Cerebellar nuclear complex (tissue), 1 donor: ENCODE data around the gene FGR.

Source experiments
- DNase-seq, 2 experiments: peaks; one replicate each; lab custom pipeline; 2025; lab: John Stamatoyannopoulos, UW

The FGR gene

DNA sequence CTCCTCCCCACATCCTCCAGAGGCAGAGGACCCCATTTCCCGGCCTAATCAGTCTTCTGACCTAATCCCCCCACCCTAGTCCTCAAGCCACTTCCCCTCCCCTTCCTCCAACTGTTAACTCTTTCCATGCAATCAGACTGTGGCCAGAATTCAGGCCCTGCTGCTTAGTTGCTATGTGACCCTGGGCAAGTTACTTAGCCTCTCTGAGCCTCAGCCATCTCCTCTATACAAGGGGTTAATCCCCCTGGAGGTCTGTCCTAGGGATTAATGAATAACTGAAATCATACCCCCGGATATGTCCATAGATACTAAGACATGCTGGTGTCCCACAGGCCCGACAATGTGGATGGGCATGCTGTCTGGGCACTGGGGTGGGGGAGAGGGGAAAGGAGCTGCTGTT lies 49.3 kb downstream of the FGR start:
- no peak for DNase-seq

GRCh38 chr1:27584453-27584852 lies 50.5 kb downstream of the FGR start:
- no peak for DNase-seq

GRCh38 chr1:27583479-27583878 lies 51.5 kb downstream of the FGR start:
- DNase-seq = no peak

DNA sequence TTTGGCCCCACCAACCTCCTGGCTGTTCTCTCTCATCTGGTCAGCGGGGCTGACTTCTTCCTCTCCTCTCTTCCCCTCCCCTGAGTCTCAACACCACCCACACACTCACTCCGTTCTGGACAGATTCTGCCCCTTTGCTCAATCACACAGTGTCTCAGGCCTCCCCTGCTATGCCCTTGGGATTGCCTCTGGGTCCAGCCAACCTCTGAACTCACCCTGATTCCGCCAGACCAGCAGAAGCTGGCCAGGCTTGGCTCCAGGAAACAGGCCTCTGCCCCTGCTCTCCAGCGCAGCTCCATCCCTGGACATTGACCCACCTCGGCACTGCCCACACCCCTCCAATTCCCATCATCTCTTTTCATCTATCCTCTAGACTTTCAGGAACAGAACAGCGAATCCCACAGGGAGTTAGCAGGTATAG lies 53.2 kb downstream of the FGR start:
- DNase-seq = no peak

GRCh38 chr1:27577504-27578188 lies 57.3 kb downstream of the FGR start:
- DNase-seq = no peak

DNA sequence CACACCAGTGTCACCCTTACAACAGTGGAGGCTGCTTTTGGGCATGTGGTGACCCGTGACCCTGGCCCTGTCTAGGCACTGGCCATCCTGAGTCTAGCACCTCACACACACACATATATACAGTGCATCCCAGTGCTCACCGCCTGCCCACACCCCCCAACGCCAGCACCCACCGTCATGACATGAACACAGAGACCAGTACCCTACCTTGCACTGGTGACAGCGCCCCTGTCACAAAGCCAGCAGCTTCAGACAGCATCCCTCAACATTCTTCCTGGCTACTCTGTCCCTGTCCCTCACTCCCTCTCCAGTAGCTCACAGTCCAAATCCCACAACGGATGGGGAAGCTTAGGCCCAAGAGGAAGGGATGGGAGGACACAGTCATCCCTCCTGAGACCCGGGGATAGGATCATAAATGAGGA lies 58.2 kb downstream of the FGR start:
- no peak for DNase-seq

DNA sequence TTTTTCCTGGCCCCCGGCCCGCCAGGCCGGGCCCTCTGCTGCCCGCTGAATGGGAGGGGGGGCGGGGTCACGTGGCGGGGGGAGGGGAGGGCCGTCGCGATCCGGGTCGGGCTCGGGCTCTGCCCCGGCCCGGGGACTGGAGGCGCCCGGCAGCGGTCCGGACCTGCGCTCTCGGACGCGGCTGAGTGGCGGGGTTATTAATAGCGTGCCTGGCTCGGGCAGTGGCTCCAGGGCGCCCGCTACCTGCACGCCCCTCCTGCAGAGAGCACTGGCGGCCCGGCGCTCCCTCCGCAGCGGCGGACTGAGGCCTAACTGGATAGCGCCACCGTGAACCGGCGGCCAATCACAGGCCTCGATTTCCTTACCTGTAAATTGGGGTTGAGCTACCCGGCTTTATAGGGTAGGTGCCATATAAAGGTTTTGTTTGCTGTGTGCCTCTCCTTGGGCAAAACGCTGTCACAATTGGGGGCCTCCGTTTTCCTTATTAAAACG lies 59.1 kb downstream of the FGR start:
- peak in 1 of 2 experiments; percentile 38 for DNase-seq

DNA sequence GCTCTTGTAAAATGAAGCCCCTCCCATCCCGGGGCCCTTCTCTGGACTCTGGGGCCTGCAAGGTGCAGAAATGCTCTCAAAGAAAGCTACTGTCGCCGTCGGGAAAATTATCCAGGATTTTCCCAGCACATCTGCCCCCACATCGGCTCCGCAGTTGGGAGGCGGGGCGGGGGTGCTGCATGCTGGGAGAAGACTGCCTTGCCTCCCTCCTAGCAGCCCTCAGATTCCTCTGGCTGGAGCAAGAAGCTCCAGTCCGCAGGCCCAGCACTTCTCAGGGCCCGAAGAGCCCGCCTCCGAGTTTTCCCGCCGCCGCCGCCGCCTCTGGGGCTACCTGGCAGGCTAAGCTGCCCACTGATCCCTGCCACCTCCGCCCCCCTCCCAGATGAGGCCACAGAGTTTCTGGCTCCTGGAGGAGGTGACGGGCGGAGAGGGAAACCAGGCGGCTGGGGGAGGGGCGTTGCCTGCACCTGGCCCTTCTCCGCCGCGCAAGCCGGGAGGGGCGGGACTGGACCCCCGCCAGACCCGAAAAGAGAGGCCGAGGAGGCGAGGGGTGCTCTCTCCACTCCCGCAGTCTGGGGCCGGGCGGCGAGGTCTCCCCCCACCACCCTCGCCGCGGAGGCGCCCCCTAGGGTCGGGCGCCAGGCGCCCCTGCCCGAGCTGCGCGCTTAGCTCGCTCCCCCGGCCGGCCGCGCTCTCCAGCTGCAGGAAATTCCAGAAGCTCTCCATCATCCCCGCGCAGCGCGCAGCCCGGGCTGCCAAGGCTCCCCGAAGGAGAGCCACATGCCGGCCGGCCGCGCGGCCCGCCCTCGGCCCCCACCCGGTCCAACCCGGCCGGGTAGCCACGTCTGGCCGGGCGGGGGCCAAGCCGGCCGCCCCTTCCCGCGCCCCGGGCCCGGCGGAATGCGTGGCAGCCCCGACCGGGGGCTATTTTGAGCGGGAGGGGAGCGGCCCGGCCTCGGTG lies 59.8 kb downstream of the FGR start:
- no peak for DNase-seq

DNA sequence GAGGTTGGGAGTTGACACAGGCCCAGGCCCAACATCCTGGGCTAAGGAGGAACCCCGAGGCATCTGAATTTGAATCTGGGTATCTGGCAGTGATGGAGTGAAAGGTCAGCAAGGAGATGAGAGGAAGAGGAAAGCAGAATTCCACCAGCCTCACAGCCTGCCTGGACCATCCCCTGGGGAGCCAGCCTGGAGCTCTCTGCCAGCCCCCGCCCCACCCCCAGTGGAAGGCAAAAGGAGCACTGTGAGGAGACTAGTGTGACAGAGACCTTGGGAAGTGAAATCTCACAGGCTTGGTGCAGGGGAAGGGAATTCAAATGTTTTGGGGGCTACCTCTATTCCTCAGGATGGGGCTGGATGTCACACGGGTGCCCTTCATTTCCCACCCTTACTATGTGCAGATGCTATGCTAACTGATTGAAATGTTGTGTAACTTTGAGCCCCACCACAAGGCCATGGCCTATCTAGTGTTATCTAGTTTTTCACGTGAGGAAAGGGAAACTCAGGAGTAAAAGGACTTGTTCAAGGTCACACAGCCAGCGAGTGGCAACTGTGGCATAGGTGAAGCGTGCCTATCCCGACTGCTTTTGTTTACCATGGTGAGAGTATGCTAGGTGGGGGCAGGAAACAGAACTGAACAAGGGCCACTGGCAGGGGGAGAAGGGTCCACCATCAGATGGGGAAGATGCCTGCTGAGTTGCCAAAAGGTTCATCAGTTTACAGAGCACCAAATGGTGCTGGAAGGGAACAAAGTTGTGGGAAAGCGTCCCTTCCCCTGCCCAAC lies 60.8 kb downstream of the FGR start:
- no peak for DNase-seq

- DNase-seq = no peak
These were observed 62.1 kb downstream of the FGR start for GRCh38 chr1:27572679-27573426.

DNA sequence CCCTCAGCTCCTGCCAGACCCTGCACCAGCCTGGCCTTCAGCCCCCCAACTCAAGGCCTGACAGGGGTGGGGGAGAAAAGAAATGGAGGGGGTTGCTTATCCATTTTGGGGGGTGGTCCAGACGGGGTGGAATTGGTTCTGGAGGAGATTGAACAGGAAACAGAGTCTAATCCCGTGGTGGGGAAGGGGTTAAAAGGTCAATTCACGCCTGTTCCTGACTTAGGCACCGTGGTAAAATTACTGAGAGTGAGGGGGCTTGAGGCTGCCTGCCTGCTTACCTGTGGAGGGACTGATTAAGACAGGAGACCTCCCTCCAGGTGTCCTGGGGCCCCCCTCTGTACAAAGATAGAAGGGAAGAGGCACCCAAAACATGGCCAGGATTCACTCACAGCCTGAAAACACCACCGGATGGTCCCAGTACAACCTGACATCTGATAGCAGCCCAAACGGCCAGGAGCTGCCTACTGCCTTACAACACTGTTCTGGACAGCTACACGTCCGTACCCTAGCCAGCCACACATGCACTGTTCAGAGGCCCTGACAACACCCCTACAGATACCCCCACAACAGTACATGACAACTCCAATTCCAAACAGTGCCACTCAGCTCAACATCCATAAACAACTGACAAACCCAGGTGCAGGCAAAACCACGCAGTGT lies 62.8 kb downstream of the FGR start:
- no peak for DNase-seq

GRCh38 chr1:27571439-27572018 lies 63.5 kb downstream of the FGR start:
- DNase-seq = no peak

GRCh38 chr1:27570784-27571183 lies 64.2 kb downstream of the FGR start:
- DNase-seq = no peak

DNA sequence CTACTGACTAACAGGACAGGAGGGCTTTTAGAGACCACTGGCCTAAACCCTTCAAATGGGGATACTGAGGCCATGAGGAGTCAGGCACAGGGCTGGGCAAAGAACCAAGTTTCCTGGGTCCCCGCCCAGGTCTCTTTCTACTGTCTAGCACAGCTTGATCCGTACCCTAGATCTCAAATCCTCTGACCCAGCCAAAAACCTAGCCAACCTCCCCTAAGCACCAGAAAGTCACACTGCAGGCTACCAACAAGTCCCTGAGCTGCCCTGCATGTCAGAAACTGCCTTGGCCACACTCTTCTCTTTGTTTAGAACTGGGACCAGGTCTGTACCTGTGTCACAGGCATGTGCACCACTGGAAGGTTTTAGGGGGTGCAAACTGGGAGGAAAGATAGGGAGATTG lies 64.6 kb downstream of the FGR start:
- DNase-seq = no peak

DNA sequence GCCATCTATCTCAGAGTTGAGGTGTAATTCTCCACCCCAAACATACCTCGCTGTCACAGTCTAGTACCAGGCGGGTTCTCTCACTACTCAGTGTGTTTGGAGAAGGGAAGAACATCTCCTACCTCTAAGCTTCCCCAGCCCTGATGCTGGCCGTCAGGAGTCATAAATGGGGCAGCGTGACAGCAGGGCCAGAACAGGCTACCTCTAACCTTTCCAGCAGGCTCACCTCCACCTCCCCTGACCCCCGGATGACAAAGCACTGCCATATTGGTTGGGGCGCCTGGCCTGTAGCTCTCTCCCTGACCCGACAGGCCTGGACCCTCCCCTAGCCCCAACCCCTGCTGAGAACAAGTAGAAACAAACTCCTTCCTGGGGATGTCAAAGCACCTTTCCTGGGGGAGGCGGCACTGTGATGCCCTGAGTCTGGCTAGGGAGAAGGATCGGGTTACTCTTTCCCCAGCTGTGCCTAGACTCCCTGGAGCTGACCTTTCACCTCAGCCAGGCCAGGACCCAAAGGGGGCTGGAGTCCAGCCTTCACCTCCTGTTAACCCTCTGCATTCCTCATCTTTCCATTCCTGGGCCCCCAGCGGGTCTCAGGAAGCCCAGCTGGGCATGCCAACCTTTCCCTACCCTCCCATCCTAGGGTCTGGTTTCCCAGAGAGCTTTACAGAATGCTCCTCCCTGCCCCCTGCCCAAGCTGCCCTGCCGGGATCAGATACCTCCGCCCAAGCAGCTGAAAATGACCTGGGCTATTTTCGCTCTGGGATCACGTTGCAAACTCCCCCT lies 65.3 kb downstream of the FGR start:
- no peak for DNase-seq

GRCh38 chr1:27569088-27569460 lies 65.9 kb downstream of the FGR start:
- no peak for DNase-seq

GRCh38 chr1:27568300-27569087 lies 66.5 kb downstream of the FGR start:
- peak in 1 of 2 experiments; percentile 53 for DNase-seq

- no peak for DNase-seq
These were observed 67.0 kb downstream of the FGR start for GRCh38 chr1:27567971-27568299.

- no peak for DNase-seq
These were observed 67.8 kb downstream of the FGR start for GRCh38 chr1:27567146-27567526.
